ACHN (cell line): ENCODE data around the gene TRPM2.

Source experiments
- DNase-seq: peaks from one replicate; pipeline ENCODE4 v3.0.0-alpha.2; 2015
- in situ Hi-C: cut with HindIII; loops from 2 replicates; pipeline ENCODE4 v1.10.0; 2017; ENCODE audit warnings: low sequenced_read_pairs, low pct_ligation_motif_present, low pct_unique_long_range_greater_than_20kb

TRPM2 gene

DNA sequence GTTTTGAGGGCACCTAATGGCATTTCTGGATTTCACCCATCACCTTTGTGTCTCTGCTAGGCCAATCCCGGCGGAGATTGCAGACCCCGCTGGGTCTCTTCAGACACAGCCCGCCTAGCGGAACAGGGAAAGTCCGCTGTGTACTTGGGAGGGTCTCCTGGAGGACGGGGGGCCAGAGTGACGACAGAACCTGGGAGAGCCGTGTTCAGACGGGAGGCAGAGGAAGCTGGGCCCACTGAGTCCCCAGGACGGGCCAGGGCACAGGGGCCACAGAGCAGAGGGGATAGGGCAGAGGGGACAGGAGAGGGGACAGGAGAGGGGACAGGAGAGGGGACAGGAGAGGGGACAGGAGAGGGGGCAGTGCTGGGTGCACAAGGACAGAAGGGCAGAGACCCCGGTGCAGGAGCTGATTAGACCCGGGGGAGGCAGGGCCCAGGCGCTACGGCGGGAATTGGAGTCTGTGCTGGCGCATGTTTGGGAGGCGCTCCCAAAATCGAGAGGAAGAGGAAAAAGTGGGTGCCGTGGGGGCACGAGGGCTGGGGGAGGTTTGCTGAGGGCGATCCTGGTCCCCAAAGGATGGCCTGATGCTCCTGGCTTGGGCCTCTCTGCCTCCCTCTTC lies 12.7 kb downstream of the TRPM2 start:
- in situ Hi-C loops: no loop called here

DNA sequence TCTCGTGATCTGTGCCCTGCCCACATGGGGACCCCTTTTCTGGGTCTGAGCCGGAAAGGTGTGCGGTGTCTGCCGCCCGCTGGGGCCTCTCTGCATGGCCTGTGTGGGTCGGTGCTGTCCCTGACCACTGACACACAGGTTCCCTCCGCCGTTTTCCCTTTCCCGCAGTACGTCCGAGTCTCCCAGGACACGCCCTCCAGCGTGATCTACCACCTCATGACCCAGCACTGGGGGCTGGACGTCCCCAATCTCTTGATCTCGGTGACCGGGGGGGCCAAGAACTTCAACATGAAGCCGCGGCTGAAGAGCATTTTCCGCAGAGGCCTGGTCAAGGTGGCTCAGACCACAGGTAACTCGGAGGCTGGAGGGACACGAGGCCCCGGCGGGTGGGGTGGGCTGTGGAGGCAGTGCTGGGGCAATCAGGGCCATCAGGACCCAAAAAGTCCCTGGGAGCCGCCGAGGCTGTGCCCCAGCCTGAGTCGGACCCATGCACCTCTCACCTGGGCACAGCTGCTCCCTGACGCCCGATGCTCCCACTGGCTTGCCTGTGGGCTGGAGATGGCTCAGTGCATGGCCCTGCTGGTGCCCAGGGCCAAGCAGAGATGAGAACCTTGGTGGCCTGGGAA lies 13.3 kb downstream of the TRPM2 start:
- in situ Hi-C loops: no loop called here

More for the DNA sequence above, 12.7 kb downstream of the TRPM2 start:
- no peak for DNase-seq

DNA sequence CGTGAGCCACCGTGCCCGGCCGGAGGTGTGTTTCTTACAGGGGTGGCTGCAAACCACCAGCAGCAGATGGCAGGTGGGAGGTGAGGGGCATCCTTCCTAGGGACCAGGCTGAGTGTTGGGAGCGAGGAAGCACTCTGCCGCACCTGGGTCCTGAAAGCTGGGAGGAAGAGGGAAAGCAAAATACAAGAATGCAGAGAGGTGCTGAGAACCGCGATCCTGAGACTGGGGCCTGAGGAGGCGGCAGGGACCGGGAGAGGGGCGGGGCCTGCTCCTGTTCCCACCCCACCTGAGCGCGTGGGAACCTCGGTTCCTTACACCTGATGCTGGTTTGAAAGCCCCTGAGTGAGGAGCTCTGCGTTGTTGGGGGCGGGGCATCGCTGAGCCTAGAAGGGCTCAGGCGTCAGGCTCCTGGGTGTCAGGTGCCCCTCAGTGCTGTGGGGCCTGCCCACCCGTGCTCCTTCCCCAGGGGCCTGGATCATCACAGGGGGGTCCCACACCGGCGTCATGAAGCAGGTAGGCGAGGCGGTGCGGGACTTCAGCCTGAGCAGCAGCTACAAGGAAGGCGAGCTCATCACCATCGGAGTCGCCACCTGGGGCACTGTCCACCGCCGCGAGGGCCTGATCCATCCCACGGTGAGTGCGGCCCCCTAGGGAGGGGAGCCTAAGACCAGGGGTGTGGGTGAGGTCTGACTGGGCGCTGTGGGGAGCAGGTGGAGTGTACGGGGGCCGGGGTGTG lies 15.5 kb downstream of the TRPM2 start:
- no peak for DNase-seq
- in situ Hi-C loops: no loop called here

More for the DNA sequence above, 13.3 kb downstream of the TRPM2 start:
- DNase-seq: no peak

DNA sequence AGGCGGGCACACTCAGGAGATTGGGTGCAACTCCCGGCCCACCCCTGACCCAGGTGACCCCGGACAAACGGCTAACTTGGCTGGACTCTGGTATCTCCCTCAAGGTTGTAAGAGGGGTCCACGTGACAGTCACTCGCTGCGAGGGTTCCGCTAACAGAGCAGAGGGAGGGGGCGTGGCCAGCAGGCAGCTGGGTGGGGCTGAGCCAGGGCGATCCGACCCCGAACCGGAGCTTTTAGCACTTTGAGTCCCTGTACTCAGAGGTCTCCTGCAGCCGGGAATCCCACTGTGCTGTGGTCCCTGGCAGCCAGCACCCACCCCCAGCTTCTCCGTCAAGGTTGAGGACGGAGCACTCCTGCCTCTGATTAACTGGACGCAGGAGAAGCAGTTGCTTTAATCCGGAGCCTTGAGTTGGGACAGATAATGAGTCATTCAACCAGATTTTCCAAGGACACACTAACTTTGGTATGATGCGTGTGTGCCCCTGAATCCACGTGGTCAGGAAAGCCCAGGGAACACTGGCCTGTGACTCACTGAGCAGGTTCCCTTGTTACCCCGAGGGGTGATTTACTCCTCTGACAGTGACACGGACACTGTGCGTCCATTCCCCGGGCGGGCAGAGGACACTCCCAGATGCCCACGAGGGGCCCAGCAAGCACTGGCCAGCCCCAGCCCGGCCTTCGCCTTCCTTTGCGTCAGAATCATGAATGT lies 16.8 kb downstream of the TRPM2 start:
- DNase-seq: peak; percentile 24
- in situ Hi-C loops: no loop called here

DNA sequence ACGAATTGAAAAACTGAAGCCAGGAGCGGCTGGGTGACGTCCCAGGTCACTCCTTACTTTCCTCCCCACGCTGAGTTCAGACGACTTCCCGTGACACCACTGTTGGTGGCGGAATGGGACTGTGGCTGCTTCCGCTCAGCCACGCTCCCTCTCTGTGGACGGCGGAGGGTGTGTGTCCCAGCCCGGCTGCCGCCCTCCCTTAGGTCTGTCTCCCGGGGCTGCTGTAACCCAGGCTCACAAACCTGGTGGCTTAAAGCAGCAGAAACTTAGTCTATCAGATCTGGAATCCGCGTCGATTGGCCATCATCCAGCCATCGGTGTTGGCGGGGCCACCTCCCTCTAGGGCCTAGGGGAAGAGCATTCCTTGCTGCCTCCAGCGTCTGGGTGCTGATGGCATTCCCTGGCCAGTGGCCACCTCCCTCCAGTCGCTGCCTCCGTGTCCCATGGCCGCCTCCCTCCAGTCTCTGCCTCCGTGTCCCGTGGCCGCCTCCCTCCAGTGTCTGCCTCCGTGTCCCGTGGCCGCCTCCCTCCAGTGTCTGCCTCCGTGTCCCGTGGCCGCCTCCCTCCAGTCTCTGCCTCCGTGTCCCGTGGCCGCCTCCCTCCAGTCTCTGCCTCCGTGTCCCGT lies 17.5 kb downstream of the TRPM2 start:
- in situ Hi-C loops: no loop called here
- DNase-seq: no peak

DNA sequence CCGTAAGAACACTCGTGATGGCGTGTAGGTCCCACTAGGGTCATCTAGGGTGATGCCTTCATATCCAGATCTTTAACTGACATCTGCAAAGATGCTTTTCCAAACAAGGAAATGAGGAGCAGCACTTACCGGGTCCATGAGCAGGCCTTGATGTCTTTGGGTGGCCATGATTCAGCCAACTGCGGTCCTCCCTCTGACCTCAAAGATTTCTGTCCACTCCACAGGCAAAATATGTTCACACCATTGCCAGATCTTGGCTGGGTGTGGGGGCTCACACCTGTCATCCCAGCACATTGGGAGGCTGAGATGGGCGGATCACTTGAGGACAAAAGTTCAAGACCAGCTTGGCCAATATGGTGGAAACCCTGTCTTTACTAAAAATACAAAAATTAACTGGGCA lies 18.2 kb downstream of the TRPM2 start:
- in situ Hi-C loops: no loop called here
- DNase-seq: no peak

DNA sequence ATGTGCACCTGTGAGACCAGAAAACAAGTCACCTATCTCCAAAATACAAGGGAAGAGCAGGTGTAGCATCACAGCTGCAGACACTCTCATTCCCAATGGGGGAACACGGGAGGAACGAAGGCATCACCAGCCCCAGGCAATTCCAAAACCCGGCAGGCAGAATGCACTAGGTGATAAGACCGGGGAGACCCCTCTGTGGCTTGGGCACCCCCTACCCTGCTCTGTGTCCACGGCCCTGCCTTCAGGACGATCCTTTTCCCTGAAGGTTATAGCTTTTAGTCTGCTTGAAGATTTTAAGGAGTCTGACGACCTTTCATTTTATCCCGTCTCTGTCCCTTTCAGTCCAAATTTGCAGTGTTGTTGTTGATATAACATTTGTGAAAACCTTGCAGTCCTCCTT lies 19.2 kb downstream of the TRPM2 start:
- DNase-seq: no peak
- in situ Hi-C loops: no loop called here

DNA sequence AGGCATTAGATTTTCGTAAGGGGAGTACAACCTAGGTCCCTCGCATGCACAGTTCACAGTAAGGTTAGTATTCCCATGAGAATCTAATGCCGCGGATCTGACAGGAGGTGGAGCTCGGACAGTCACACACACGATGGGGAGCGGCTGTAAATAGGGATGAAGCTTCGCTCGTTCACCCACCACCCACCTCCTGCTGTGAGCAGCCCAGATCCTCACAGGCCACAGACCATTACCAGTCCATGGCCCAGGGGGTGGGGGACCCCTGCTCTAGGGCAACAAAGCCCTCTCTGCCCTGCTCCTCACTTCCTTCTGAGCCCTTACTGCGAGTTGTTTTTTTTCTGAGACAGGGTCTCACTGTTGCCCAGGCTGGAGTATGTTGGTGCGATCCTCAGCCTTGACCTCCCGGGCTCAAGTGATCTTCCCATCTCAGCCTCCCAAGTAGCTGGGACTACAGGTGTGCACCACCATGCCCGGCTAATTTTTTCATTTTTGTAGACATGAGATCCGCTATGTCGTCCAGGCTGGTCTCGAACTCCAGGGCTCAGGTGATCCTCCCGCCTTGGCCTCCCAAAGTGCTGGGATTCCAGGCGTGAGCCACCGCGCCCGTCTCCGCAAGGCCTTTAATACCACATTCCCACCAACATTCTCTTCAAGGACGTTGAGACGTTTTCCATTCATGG lies 21.3 kb downstream of the TRPM2 start:
- DNase-seq: no peak
- in situ Hi-C loops: no loop called here

DNA sequence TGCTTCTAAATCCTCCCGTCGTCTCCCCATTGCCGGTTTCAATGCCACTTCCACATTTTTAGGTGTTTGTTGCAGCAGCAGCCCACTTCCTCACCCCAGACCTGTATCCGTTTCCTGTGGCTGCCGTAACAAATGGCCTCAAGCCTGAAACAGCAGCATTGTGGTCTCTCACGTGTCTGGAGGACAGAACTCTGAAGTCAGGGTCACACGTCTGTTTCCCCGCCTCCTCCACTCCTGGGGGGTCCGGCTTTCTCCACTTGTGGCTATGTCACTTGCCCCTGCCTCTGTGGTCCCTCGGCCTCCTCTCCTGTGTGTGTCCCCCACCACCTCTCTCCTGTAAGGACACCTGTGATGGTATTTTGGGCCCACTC lies 21.8 kb downstream of the TRPM2 start:
- in situ Hi-C loops: no loop called here

DNA sequence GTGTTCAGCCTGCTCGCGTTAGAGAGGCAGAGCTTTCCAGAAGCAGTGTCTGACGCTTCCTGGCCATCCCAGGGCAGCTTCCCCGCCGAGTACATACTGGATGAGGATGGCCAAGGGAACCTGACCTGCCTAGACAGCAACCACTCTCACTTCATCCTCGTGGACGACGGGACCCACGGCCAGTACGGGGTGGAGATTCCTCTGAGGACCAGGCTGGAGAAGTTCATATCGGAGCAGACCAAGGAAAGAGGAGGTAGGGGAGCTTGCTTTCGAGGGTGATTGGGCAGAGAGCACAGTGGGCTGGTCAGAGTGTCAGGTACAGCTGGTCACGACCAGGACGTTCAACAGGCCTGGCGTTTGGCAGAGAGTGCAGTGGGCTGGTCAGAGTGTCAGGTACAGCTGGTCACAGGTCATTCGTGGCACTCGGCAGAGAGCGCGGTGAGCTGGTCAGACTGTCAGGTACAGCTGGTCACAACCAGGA lies 22.4 kb downstream of the TRPM2 start:
- in situ Hi-C loops: no loop called here
- no peak for DNase-seq

More for the DNA sequence above, 21.8 kb downstream of the TRPM2 start:
- DNase-seq: no peak

DNA sequence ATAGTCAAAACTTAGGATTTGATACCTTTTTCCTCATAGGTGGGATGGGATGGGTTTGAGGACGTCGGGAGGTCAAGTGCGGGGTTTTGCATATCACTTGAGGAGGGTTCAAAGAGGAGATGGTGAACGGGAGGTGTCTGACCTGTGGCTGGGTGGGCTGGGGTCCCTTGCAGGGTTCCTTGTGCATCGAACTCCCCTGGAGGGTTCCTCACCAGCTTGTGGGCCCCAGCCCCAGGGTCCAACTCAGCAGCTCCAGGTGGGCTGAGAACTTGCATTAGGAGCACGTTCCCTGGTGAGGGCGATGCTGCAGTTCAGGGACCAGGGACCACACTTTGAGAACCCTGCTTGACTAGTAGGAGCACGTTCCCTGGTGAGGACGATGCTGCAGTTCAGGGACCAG lies 23.2 kb downstream of the TRPM2 start:
- DNase-seq: no peak
- in situ Hi-C loops: no loop called here

DNA sequence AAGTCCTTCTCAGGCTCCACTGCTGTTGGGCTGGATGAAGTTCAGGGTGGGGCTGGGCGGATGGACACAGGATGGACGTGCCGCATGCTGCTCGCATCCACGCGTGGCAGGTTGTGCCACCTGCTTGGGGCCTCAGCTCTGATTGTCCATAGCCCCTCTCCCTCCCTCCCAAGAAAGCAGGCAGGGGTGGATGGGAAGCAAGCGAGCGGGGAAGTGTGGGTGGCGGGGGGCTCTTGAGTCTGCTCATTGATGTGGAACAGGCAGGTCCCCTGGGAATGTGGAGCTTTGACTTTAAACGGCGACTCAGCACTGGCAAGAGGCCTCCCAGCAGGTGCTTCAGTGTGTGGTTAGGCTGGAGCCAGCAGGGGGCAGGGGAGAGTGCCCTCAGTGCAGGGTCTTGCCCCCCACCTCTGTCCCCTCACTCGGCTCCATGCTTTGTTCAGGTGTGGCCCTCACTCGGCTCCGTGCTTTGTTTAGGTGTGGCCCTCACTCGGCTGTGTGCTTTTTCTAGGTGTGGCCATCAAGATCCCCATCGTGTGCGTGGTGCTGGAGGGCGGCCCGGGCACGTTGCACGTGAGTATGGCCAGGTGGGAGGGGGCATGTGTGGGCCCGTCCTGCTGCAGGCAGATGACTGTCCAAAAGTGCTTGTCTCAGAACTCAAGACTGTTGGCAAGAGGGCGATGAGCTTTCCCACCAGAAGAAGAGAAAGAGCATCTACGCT lies 23.9 kb downstream of the TRPM2 start:
- DNase-seq: no peak
- in situ Hi-C loops: no loop called here

DNA sequence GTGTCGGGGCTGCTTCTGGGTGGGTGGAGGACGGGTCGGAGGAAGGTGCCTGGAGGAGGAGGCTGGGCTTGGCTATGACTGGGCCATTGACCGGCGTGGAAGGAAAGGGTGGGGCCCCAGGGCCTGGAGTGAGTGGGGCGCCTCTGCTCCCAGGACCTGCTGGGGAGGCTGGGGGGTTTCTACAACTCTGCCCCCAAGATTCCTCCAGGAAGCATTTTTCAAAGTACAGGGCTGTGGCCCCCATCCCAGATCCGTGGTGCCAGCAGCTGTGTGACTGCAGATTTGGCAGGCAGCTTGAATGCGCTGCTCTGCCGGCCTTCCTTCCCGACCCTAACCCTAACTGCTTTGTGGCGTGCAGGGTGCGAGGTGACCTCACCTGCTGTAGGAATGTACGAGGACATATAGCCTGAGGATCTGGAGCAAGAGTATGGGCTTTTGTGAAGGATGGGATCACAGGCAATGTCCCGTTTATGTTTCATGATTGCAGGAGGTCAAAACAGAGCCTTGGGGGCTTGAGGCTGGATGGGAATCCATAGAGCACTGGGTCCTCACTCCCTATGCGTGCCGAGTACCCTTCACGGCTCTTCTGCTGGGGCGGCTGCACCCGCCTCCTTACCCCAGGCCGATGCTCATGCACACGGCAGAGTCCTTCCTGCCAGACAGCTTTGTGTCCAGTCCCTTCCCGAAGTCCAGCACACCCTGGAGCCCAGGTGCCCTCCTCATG lies 24.7 kb downstream of the TRPM2 start:
- no peak for DNase-seq
- in situ Hi-C loops: no loop called here

DNA sequence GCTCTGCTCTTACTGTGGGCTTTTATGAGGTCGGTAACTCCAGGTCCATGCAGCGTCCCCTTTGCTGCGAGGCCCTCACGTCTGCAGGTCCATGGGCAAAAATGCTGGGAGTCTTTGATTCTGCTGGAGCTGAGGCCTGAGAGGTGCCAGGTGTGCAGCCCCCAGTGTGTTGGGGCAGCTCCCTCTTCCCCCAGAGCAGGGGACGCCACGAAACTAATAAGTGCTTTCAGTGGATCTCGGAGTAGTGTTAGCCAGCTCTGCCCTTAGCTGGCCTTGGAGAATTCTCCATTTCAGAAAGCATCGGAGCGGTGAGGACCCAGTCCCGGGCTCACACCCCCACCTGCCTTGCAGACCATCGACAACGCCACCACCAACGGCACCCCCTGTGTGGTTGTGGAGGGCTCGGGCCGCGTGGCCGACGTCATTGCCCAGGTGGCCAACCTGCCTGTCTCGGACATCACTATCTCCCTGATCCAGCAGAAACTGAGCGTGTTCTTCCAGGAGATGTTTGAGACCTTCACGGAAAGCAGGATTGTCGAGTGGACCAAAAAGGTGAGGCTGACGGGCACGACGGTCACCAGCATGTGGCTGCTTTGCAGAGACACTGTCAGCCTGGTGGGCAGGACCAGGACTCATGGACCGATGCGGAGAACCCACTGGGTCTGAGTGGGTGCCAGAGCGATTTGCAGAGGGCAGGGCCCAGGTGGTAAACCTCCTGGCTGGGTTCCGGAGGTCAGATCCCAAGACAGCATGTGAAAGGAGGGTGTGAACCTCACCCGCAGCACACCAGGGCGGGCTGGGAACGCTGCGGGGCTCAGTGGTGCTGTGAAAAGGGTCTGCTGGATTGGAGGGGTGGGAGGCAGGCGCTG lies 25.5 kb downstream of the TRPM2 start:
- in situ Hi-C loops: no loop called here

DNA sequence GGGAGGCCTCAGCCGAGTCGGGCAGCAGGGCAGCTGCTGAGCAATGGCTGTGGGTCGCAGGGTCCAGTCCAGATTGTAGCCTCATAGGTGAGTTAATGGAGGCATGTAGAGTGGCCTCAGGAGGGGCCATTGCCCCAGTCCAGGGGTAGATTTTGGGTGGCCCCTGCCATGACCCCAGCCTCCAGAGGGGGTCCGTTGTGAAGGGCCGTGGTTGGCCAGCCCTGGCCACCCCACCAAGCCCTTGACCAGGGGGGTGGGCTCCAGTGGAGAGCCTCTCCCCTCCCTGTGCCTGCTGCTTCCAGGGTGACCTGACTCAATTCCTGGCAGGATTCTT lies 26.1 kb downstream of the TRPM2 start:
- in situ Hi-C loops: no loop called here
- no peak for DNase-seq

More for the DNA sequence above, 25.5 kb downstream of the TRPM2 start:
- no peak for DNase-seq
